Astrocyte of the cerebellum (primary cell): ENCODE results near the gene ZFPM1.

Source experiments
- DNase-seq: peaks from one replicate; pipeline ENCODE4 v3.0.0-alpha.2; 2011; ENCODE audit warnings: low read depth
- H3K4me3 ChIP-seq: 2 replicates; pipeline ENCODE4 v1.5.1; 2011; ENCODE audit warnings: mild to moderate bottlenecking, low read depth, low read length, moderate library complexity
- in situ Hi-C: cut with HindIII; loops from 2 replicates; pipeline ENCODE4 v1.10.0; 2017; ENCODE audit warnings: low sequenced_read_pairs
- TF ChIP-seq, protein P1 (sequence below): IDR thresholded peaks from 2 replicates; pipeline ENCODE4 v1.5.1; 2012; ENCODE audit warnings: low read length, low read depth, moderate library complexity, mild to moderate bottlenecking; ENCODE audit errors: missing control alignments

ZFPM1 gene

DNA sequence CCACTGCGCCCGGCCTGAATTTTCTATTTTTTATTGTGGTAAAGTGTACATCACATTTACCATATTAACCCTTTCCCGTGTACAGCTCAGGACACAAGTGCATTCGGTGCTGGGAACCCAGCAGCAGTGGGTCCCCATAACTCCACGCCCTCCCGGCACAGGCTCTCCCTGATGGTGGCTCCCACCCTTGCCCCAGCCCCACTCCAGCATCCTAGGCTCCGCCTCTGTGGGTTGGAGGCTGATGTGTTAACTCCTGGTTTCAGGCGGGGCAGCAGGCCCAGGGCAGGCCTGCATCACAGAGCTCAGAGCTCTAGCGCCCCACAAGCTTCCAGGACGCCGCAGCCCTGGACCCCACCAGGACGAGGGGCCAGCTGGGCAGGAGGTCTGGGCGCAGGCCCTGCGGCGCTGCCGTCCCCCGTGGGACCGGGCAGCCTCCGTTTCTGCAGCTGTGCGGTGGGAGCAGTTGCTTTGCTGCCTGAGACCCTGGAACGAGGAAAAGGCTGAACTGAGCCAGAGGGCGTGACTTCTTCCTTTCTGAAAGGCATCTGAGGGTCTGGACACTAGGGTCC is 19.6 kb downstream of the ZFPM1 start:
- TF ChIP-seq, protein P1, sequence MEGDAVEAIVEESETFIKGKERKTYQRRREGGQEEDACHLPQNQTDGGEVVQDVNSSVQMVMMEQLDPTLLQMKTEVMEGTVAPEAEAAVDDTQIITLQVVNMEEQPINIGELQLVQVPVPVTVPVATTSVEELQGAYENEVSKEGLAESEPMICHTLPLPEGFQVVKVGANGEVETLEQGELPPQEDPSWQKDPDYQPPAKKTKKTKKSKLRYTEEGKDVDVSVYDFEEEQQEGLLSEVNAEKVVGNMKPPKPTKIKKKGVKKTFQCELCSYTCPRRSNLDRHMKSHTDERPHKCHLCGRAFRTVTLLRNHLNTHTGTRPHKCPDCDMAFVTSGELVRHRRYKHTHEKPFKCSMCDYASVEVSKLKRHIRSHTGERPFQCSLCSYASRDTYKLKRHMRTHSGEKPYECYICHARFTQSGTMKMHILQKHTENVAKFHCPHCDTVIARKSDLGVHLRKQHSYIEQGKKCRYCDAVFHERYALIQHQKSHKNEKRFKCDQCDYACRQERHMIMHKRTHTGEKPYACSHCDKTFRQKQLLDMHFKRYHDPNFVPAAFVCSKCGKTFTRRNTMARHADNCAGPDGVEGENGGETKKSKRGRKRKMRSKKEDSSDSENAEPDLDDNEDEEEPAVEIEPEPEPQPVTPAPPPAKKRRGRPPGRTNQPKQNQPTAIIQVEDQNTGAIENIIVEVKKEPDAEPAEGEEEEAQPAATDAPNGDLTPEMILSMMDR = no peak
- in situ Hi-C loops = no loop called here
- no peak overlapping the region for H3K4me3 ChIP-seq
- DNase-seq = no peak

DNA sequence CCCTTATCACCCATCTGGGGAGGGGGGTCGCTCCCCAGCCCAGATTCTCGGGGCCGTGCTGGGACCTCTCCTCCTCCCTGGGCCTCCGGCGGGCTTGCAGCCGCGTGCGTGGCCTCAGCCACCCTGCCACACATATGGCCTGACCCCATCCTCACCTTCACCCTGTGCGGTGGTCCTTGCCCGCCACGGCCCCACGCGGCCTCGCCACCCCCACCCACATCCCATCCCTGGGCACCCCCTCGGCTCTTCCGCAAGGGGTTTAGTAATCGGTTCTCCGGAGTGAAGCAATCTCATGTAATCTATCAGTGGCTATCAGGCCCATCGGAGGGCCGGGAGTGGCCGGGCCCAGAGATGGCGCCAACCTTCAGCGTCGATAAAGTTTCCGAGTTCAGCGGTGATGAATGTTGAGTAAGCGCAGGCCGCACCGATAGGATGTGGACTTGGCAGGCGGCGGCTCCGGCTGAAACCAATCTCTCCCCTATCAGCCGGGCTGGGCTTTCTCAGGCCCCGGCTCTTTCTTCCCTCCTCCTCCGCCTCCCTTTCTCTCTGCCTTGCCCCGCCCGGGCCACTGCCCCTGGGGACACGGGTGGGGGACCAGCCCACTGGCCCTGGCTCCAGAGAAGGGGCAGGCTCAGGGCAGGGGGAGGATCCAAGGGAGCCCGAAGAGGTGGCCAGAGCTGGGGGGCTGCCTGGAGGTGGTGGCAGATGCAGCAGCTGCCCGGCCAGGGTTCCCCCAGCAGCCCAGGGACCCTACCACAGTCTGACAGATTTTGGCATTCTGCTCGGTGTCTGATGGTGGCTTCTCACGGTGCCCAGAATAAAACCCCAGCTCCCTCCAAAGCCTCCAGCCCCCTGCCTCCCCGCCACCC is 20.8 kb downstream of the ZFPM1 start:
- no peak for DNase-seq
- no peak overlapping the region for H3K4me3 ChIP-seq
- in situ Hi-C loops = no loop called here
- TF ChIP-seq, protein P1 = no peak

DNA sequence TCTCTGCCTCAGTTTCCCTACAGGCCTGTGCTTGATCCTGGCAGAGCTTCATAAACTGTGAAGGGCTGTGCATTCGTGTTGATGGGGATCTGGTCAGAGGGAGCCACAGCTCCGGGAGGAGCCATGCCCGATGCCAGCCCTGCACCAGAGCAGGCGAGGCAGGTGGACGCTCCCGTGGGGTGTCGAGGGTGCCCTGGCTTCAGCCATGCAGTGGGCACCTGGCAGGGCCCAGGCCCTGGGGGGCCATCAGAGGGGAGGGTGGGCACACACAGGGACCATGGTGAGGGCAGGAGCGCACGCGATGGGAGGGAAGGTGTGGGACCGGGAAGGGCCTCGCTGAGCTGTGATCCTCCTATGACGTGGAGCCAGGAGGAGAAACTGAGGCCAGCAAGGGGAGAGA is 22.0 kb downstream of the ZFPM1 start:
- in situ Hi-C loops = no loop called here
- TF ChIP-seq, protein P1 = no peak
- H3K4me3 ChIP-seq = no peak overlapping the region
- DNase-seq = no peak

DNA sequence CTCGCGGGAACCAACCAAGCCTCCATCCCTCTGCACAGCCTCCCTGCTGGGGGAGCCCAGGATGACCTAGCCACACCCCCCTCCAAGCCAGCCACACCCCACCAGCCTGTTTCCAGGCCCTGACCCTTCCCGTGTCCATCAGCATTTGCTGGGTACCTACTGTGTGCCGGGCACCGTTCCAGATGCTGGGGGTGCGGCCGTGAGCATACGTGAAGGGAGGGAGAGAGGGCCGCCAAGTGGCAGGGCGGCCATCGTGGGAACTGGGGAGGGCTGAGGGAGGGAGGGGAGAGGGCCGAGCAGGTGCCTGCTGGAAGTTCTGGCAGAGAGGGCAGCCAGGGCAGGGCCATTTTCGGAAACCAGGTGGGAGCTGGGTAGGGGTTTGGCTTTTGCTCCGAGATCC is 23.1 kb downstream of the ZFPM1 start:
- no peak for DNase-seq
- in situ Hi-C loops = no loop called here
- TF ChIP-seq, protein P1 = no peak
- H3K4me3 ChIP-seq = no peak overlapping the region

DNA sequence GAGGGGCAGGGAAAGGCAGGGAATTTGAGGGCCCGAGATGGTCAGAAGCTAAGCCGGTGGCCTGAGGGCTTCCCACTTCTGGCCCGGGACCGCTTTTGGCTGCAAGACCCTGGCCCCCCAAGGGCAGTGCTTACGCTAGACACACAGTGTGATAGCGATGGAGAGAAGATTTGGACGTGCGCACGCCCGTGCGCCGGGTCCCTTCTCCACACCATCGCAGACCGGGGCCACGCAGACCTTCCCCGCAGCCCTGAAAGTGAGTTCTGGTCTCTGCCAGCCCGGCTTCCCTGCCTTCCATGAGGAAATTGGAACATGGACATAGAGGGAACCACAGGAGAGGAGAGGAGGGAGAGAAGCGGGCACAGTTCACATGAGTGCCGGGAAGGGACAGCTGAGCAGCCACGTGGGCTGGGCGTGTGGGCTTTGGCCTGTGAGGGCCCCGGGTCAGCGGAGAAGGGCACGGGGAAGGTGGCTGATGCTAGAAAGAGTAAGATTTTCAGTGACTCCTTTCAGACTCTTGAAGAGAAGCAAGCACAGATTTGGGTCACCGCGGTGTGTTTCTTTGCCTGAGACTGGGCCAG is 23.8 kb downstream of the ZFPM1 start:
- DNase-seq = no peak
- in situ Hi-C loops = no loop called here
- no peak overlapping the region for H3K4me3 ChIP-seq
- TF ChIP-seq, protein P1 = no peak

DNA sequence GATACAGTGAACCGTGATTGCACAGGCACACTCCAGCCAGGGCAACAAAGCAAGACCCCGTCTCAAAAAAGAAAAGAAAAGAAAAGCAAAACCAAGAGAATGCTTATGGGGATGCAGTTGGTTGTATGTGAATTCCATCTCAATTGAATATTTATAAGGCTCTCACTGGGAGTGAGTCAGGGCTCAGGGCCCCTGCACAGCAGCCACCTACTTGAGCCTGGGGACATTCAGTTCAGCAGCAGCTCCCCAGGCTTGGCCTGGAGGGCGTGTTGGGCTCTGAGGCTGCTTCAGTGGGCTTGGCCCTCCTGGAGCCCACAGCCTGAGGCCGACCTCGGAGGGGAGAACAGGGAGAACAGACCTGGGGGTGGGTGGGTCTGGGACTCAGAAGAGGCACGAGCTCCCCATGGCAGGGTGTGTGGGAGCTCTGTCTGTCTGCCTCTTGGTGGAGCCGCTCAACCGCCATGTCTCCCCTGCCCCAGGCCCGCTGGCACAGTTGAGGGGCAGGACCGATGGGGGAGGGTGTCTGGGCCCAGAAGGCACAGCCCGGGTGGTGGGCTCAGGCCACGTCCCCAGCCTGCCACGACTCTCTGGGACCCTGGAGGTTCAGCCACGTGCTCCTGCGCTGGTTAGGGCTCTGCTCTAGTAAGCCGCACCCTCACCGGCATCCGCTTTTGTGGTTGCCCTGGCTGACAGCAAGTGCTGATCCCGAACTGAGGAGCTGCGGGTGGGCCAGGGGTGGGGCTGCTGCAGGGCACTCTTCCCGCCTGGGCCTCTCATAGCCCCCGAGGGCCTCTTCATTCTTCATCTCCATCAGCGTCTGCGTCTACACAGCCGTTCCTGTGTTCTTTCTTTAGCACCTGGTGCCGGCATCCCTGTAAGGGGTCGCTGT is 24.8 kb downstream of the ZFPM1 start:
- H3K4me3 ChIP-seq = no peak overlapping the region
- TF ChIP-seq, protein P1 = no peak
- DNase-seq = no peak
- in situ Hi-C loops = no loop called here
